Epithelial cell of prostate (primary cell): ENCODE data around the gene BCL2L13.

Experiments used
- DNase-seq: peaks from one replicate; pipeline ENCODE4 v3.0.0-alpha.2; 2011; ENCODE audit warnings: low read depth, low spot score
- H3K27ac ChIP-seq: fragments of 450-650 bp; 2 replicates; pipeline ENCODE4 v1.5.1; 2017; ENCODE audit warnings: mild to moderate bottlenecking

BCL2L13 gene

DNA sequence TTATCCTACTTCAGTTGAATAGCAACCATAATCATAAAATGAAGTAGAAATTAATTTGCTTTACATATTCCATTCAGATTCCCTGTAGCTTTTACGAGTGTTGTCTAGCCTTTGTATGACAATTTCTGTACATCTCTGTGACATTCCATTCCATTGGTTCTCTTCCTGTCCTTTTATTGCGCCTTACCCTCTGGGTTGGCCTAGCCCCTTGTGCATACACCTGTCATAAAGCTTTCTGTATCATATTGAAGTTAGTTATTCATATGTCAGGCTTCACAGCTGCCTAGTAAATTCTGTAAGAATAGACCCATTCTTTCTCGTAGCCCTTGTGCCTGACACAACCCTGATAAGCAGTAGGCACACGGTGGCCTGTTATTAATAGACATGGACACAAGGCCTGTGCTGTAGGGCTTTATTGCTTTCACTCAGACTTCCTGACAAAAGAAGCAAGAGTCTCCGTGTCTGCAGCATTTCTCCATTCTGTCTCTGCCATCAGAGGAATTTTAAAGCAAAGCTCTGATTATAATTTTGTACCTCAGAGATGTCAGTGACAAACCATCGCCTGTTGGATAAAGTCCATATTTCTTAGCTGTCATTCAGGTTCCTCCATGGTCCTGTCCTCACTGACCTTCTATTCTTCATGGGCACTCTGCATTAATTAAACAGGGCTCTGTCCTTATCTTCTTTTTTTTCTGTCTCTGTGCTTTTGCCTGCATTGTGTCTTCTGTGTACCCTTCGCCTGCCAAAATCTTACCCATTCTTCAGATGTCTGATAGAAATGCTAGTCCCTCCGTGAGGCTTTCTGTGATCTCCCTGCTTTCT is 86.3 kb downstream of the BCL2L13 start:
- H3K27ac ChIP-seq = no peak overlapping the region
- no peak for DNase-seq

DNA sequence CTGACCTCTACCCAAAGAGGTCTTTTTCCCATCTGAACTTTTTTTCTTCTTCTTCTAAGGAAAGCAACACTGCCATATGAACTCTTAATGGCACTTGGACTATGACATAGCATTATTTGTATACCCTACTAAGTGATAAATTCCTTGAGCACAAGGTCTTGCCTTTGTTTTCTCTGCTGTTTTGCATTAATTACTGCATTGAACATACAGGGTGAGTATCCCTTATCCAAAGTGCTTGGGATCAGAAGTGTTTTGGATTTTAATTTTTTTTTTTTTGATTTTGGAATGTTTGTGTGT is 86.9 kb downstream of the BCL2L13 start:
- DNase-seq = no peak
- no peak overlapping the region for H3K27ac ChIP-seq

DNA sequence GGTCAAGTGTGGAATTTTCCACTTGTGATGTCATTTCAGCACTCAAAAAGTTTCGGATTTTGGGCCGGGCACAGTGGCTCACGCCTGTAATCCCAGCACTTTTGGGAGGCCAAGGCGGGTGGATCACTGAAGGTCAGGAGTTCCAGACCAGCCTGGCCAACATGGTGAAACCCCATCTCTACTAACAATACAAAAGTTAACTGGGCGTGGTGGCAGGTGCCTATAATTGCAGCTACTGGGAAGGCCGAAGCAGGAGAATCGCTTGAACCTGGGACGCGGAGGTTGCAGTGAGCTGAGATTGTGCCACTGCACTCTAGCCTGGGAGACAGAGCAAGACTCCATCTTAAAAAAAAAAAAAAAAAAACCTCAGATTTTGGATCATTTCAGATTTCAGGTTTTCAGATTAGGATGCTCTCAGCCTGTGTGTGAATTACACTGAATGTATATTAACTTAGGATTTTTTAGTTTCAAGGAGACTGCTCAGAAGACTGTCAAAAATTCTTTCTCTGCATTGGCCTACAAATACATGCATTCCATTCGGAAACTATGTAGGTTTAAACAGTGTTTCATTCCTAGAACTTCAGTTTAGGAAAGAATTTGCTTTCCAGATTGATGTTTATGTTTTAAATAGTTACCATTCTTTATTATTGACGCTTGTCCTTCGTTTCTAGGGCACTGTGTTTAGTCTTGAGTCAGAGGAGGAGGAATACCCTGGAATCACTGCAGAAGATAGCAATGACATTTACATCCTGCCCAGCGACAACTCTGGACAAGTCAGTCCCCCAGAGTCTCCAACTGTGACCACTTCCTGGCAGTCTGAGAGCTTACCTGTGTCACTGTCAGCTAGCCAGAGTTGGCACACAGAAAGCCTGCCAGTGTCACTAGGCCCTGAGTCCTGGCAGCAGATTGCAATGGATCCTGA is 87.7 kb downstream of the BCL2L13 start:
- no peak for DNase-seq

DNA sequence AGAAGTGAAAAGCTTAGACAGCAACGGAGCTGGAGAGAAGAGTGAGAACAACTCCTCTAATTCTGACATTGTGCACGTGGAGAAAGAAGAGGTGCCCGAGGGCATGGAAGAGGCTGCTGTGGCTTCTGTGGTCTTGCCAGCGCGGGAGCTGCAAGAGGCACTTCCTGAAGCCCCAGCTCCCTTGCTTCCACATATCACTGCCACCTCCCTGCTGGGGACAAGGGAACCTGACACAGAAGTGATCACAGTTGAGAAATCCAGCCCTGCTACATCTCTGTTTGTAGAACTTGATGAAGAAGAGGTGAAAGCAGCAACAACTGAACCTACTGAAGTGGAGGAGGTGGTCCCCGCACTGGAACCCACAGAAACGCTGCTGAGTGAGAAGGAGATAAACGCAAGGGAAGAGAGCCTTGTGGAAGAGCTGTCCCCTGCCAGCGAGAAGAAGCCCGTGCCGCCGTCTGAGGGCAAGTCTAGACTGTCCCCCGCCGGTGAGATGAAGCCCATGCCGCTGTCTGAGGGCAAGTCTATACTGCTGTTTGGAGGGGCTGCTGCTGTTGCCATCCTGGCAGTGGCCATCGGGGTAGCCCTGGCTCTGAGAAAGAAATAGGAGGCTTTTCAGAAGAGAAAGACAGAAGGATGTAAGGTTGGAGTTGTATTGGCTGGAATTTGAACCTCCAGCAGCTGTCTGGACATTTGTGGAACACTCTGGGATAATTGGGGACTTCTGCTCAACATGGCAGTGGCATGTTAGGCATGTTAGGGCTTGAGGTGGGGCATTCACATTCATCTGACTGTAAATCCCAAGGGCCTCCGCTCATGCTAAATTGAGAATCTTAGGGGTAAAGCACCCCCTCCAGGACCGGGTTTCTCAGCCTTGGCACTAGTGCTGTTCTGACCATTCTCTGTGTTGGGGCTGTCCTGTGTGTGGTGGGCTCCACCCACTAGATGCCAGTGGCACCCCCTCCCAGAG is 88.7 kb downstream of the BCL2L13 start:
- no peak overlapping the region for H3K27ac ChIP-seq
- DNase-seq = no peak

More for the DNA sequence above, 87.7 kb downstream of the BCL2L13 start:
- no peak overlapping the region for H3K27ac ChIP-seq

DNA sequence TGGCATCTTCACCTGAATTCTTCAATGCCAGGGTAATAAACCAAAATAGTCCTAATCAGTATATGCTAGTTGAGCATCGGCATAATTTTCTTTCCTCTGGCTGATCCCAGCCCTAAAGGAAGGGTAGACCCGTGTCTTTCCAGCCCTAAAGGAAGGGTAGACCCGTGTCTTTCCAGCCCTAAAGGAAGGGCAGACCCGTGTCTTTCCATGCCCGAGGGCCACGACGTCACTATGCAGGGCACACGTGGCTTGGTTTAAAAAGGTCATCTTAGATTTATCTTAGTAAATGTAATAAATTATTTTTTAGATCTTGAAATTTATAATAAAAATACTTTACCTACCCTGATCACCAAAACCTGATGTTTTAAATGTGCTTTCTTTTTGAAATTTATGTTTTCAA is 90.2 kb downstream of the BCL2L13 start:
- H3K27ac ChIP-seq = no peak overlapping the region
- DNase-seq = no peak

DNA sequence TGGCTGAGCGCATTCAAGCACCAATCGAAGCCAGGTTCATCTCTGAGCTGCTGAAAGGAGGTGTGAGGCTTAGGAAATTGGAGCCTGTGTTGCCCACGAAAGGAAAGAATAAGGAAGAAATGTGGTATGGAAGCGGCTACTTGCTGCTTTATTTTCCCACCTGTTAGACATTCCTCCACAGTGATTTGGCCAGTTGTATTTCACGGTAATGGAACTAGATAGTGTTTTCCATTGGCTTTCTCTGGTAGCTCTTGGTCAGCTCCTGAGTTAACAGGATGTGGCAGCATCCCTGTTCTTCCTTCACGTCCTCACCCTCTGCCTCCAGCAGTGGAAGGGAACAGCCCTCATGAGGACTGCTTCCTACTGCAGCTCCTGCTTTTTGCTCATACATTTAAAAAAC is 91.0 kb downstream of the BCL2L13 start:
- no peak overlapping the region for H3K27ac ChIP-seq
- DNase-seq = no peak

DNA sequence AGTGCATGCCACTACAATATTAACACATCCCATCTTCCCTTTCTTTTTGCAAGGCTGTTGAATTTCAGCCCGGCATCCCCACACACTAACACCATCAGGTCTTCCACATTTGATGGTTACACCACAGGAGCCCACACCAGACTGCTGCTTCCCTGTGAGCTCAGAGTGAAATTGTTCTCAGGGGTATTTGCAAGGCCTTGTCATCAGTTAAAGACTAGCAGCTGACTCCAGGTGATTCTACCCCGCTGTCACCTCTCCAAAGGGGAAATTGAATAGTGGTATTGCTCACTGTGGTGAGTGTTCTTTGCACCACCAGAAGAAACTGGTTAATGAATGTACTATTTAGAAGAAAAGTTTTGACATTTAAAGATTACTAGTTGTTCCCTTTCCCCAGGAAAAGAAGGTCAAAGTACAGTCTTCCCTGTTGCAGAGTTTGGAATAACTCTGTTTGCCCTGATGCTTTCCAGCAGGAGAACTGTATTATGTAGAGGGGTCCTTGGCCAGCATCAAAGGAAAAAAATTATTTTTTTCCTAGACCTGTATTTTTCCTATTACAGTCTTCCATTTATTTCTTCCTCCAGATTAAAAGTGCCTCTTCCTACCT is 93.8 kb downstream of the BCL2L13 start:
- no peak for DNase-seq
- no peak overlapping the region for H3K27ac ChIP-seq

DNA sequence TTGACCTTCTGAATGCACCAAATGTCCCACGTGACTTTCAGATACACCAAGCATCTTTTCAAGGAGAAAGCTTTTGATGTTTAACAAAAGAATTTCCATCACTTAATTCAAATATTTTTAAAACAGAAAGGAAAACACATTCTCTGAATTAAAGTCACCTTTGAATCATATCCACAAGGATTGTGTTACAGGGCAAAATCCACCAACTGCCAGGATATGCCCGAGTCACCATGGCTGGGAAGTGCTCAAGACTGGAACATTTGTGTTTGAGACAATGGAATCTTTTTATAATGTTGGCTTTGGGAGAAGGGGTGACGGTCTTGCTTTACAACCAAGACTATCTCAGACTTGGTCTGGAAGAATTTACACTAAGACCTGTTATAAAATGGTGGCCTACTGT is 94.9 kb downstream of the BCL2L13 start:
- H3K27ac ChIP-seq = no peak overlapping the region

DNA sequence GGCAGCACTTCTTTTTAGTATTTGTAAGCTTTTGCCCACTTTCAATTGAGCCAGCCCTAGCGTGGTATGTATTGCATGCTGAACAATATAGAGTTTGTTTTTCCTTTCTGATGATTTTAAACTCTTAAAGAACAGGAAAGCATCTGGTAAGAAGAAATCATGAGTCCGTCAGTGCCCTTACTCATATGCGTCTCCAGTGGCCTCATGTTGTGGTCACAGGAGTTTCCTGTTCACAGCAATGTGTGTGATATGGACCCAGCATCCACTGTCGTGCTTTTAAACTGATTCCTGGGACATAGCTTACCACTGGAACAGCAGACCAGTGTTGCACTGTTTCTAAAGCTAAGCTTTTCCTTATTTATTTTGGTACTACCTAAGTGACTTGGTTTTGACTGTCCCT is 95.6 kb downstream of the BCL2L13 start:
- no peak overlapping the region for H3K27ac ChIP-seq
- no peak for DNase-seq

More for the DNA sequence above, 94.9 kb downstream of the BCL2L13 start:
- no peak for DNase-seq

DNA sequence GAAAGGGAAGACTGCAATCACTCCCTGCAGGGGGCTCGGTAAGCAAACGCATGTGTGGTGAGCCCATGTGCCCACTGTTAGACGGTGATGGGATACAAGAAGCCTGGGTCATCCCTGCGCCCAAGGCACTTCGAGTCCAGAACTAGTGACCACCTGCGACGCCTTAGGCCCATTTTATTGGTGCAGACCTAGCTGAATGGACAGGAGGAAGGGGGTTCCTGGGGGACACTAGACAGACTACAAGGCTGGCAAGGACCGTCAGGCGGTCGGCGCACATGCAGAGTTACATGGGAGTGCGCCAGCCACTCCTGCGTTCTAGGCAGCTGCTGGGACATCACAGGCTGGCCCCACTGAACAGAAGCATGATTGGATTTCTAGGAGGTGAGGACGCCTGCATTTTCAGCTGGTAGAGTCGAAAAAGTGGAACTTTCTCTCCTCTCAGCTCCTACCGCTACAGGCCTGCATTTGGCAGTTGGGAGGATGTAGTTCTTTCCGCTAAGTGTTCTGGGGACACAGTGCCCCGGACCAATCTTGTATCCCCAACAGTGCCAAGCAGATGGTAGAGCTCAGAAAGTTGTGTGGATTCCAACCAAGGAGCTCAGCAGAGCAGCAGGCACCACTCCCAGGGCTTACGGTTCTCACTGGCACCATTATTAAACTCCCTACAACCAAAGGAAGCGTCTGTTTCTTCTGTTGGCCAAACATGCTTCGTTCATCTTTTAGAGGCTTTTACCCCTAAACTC is 100.0 kb downstream of the BCL2L13 start:
- H3K27ac ChIP-seq = no peak overlapping the region
- no peak for DNase-seq

DNA sequence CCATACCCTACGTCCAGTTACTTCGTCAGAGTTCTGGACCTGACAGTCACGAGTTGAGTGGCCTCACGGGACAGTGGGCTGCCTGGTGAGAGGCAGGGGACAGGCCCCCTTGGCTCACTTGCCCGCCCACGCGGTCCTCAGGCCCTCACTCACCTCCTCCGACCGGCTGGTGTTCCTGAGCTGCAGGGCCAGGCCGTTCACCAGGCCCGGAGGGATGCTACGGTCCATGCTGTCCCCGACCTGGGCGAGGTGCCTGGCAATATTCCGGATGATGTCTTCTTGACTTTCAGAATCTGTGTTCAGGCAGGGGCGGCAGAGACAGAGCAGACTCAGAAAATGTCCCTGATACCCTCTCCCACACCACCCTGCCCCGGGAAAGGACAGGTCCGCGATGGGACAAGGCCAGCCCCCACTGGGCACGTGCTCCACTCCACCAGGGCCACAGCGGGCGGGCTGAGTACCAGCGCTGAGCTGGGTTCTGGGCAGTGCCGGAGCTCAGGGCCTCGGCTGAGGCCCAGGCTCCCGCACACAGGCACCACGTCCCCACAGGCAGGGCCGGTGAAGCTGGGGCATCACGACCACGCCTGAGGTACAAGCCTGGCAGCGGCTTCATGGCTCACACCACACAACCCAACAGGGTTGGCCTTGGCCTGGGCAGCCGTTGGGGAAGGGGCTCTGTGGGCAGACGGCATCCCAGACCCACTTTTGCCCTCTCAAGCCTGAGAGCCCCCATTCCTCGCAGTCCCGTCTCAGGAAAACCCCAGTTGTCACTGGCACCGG is 100.8 kb downstream of the BCL2L13 start:
- H3K27ac ChIP-seq = no peak overlapping the region
- no peak for DNase-seq

DNA sequence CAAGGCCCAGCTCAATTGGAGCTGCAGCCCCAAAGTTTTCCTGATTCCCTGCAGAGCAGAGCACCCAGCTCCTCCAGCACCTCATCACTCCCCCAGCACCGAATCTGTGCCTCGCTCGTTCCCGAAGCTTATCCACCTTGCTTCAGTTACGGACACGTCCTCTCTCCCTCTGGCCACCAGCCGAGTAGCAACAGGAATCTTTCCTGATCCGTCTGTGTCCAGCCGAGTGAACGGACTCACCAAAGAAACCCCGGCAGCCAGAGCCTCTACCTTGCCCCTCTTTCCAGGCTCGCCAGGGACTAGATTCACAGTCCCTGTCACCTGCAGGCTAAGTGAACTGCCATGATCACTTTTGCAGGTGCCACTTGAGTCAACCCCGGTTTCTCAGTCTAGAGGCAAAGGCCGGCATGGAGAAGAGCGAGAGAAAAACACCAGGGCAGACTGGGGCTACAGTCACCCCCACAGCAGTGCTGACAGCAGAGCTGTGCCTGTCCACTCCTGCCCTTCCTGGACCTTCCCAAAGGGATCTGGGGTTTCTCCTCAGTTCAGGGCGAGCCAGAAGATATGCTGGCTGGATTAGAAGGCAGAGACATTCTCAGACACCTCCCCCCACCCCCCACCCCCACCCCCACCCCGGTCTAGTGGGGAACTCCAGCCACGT is 103.4 kb downstream of the BCL2L13 start:
- DNase-seq = no peak
- H3K27ac ChIP-seq = no peak overlapping the region

DNA sequence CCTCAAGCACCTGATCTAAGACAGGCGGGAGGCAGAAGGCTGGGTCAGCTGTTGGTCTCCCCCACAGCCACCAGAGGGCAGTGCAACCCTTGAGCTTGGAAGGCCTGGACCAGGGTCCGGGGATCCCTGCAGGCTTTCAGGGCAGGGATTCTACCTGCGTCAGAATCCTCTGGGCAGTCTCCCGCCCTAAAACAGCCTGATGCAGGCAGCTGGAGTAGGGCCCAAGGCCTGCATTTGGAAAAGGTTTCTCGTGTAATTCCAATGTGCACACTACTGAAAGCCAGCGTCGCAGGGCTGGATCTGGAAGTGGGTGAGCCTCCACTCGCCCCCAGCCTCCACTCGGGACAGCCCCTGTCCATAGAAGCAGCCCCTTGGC is 104.0 kb downstream of the BCL2L13 start:
- DNase-seq = no peak
- H3K27ac ChIP-seq = no peak overlapping the region

DNA sequence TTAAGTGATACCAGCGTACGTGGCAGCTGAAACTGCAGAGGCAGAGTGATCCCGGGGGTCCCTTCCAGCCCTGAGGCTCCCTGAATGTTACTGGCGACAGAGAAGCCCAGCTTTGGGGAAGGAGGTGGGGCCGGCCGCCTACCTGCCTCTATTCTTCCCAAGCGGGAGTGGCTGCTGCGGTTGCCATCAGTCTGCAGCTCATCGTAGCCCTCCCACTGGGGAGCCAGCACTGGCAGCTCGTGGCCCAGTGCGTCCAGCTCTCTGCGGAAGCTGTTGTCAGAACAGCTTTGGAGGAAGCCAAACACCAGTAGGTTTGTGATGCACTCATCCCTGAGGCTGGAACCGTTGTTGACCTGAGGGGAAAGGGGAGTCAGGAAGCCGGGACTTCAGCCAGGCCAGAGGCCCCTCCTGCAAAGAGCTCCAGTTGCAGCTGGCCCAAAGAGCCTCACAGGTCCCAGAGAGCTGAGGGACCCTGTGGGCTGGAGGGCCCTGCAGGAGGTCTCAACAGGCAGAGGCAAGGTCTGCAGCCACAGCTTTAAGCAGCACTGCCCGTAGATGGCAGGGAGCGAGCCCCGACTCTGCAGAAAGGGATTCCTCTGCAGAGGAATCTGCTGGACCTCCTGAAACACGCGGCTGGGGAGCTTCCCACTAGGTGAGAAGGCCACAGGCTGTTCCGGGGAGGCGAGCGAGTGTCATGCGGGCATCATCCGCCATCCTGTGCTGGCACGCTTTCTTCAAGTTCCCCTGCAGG is 105.3 kb downstream of the BCL2L13 start:
- no peak overlapping the region for H3K27ac ChIP-seq
- no peak for DNase-seq

DNA sequence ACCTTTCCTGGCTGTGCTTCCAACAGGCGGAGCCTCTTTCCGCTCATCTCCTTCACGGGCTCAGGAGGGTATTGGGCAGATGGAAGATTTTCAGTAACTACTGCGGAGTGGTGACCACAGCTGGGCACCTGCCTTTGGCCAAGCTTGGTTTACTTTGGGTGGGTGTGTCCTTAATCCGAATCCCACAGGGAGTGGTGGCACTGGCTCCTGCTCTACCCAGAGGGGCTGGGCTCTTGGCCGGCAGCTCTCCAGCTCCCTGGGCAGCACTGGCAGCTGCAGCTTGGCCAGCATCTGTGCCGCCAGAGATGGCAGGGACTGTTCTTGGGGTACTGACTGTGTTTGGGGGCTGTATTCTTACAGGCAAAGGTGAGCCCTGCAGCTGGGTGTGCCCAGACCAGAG is 105.9 kb downstream of the BCL2L13 start:
- H3K27ac ChIP-seq = no peak overlapping the region
- DNase-seq = no peak

DNA sequence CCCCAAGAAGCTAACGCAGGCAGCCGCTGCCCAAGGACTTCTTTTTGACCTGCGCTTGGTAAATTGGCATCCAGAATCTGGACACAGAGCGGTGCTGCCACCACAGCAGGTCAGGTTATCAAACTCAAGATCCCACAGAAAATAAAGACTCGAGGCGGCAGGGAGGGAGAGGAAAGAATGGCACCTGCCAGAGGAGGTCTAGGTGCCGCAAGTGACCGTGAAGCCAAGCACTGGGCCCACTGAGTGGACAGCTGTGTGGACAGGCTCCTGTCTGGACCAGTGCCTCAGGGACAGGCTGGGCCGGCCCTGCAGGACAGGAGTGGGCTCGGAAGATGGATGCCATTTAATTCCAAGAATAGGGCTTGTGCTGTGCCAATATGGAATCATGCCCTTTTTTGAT is 108.4 kb downstream of the BCL2L13 start:
- H3K27ac ChIP-seq = no peak overlapping the region
- no peak for DNase-seq

DNA sequence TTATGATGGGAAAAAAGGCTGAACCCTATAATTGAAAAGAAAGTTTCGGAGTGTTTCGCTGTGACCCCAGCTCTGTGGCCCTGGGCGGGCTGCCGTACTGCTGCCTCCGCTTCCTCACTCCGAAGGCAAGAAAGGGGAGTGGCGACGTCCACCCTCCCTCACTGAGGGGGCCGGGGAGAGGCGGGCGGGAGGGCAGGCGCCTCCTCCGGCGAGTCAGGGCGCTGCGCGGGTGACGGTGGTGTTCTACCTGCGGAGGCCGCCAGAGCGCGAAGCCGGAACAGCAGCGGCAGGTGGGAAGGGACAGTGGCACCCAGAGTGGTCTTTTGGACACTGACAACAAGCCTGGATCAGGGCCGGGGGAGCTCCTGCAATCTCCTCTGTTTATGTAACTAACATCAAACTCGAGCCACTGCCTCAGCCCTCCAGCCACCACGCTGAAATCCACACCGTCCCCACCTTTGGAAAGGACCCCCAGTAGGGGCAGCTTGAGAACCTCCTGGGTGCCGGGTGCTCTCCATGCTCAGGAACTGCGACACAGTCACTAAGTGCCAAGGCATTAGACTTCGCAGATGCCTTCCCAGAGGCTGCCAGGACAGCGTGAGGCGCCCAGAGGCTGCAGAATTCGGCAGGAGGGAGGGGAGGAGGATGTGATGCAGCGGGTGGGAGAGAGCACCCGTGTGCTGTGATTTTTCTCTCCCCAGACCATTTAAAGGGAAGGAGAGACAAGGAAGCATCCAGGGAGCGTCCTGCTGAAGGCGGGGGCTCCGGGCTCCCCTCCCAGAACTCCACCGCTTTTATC is 110.2 kb downstream of the BCL2L13 start:
- DNase-seq = no peak
- no peak overlapping the region for H3K27ac ChIP-seq
